Sigmoid colon (tissue), 7 donors: Measurements from ENCODE around the gene BCOR. TPM values are rescaled to one million over a fixed set of nuclear protein-coding genes. Genes with fewer than 3 reads are reported as not detected.

Source experiments
- DNase-seq: peaks from one replicate; pipeline ENCODE4 v3.0.0-alpha.2; 2019
- H3K27ac ChIP-seq, 4 donors: fragments of 200-600 bp; sonication (generic); one replicate each; pipeline ENCODE4 v1.5.1; 2016 to 2019; ENCODE audit warnings: mild to moderate bottlenecking in 1 of 4
- H3K27me3 ChIP-seq, 3 donors: fragments of 200-600 bp; sonication (generic); one replicate each; pipeline ENCODE4 v1.5.1; 2019; ENCODE audit warnings: mild to moderate bottlenecking in 1 of 3
- H3K36me3 ChIP-seq, 4 donors: fragments of 200-600 bp; sonication (generic); one replicate each; pipeline ENCODE4 v1.5.1; 2016 to 2019
- H3K4me1 ChIP-seq, 4 donors: fragments of 200-600 bp; sonication (generic); one replicate each; pipeline ENCODE4 v1.5.1; 2017 to 2019
- H3K4me3 ChIP-seq, 4 donors: fragments of 200-600 bp; sonication (generic); one replicate each; pipeline ENCODE4 v1.5.1; 2017 to 2019; ENCODE audit warnings: mild to moderate bottlenecking in 2 of 4, moderate library complexity in 1 of 4
- H3K9me3 ChIP-seq, 4 donors: fragments of 200-600 bp in 3 of 4; sonication (generic) in 3 of 4; one replicate each; pipeline versions ENCODE4 v1.5.1 to v1.6.1; 2013 to 2019
- EP300 ChIP-seq, 4 donors: sonication (generic); formaldehyde crosslinking; IDR thresholded peaks; one replicate each; pipeline ENCODE4 v1.6.1; 2017; ENCODE audit warnings: antibody characterized with exemption in 4 of 4
- POLR2A ChIP-seq, 2 donors: fragments of 450-650 bp; IDR thresholded peaks; one replicate each; pipeline ENCODE4 v1.6.1; 2016; ENCODE audit warnings: antibody characterized with exemption in 2 of 2, mild to moderate bottlenecking in 2 of 2, moderate library complexity in 2 of 2
- POLR2AphosphoS5 ChIP-seq, 4 donors: sonication (generic); formaldehyde crosslinking; IDR thresholded peaks; one replicate each; pipeline ENCODE4 v1.6.1; 2017; ENCODE audit warnings: antibody characterized with exemption in 4 of 4
- WGBS, 2 donors: extraction: QIAGEN DNeasy Blood & Tissue Kit; methylation state at CpG; one replicate each; pipeline ENCODE4 v1.1.7; 2013; 5-methylcytosine and 5-hydroxymethylcytosine counted together
- intact Hi-C: fragments of 100-400 bp; cut with DNase I; formaldehyde crosslinking; loops from one replicate; pipeline ENCODE4 v1.15.1; 2023
- polyA plus RNA-seq, 3 donors: library from polyadenylated mRNA; stranded (reverse); fragments of 200-250 nt; gene quantifications; one replicate each; pipeline ENCODE4 v1.2.3, GENCODE V29; 2013
- total RNA-seq, 4 donors: library from RNA; depleted of rRNA; stranded (reverse); fragments of >200 nt; gene quantifications; one replicate each; pipeline ENCODE4 v1.1.0, GENCODE V29; 2016
- TF ChIP-seq, protein P1 (sequence below), 4 experiments: fragments of 450-650 bp in 3 of 4; fragments of 200-600 bp in 1 of 4; IDR thresholded peaks; one replicate each; pipeline ENCODE4 v1.5.1; 2016 to 2019; ENCODE audit warnings: antibody characterized with exemption in 4 of 4, mild to moderate bottlenecking in 3 of 4, moderate library complexity in 2 of 4
- donor health status: healthy with polysubstance abuse.
- donor health status: Bipolar disorder and iron deficiency.
- donor health status: healthy.

Gene BCOR
- total and polyA plus RNA-seq, 7 donors, result 3.5 to 31.6 (median 15.8) TPM

- Histone ChIP-seq H3K4me1 (peaks cover 0 to 47% (median 24%) of the 10 kb centered on the region in 4 donors), H3K27me3 (peaks cover 0 to 17% (median 0%) of the 10 kb centered on the region in 3 donors), H3K27ac (peak overlapping the region in 3 of 4 donors; percentile 72 to 78 (median 74)), H3K4me3 (peak overlapping the region; percentile 29 to 58 (median 54)), H3K9me3 (no peaks in the 10 kb centered on the region), H3K36me3 (no peaks in the 10 kb centered on the region)
- intact Hi-C loops, result no loop called here
- TF ChIP-seq EP300 (IDR thresholded peaks at IDR 0.05) (no peak), POLR2AphosphoS5 (IDR thresholded peaks at IDR 0.05) (peak in 1 of 4 donors; percentile 24)
- DNase-seq, result no peak
- 9 to 23% methylated on average over 54 of the region's 54 CpGs for WGBS, 2 donors
Observed at GRCh38 chrX:40145001-40145922, 47.5 kb upstream of the BCOR start.

GRCh38 chrX:40144576-40144975, 46.8 kb upstream of the BCOR start:
- intact Hi-C loops, result no loop called here
- WGBS, 2 donors, result 47 to 60% methylated on average over 9 of the region's 9 CpGs
- Histone ChIP-seq H3K27me3 (peaks cover 0 to 17% (median 0%) of the 10 kb centered on the region in 3 donors), H3K9me3 (no peaks in the 10 kb centered on the region), H3K4me1 (peaks cover 0 to 47% (median 24%) of the 10 kb centered on the region in 4 donors), H3K4me3 (peak overlapping the region in 2 of 4 donors; percentile 58), H3K27ac (peak overlapping the region in 3 of 4 donors; percentile 72 to 78 (median 74)), H3K36me3 (no peaks in the 10 kb centered on the region)
- no peak for TF ChIP-seq POLR2AphosphoS5 (IDR thresholded peaks at IDR 0.05)
- TF ChIP-seq EP300 (IDR thresholded peaks at IDR 0.05), result no peak
- TF ChIP-seq POLR2A (IDR thresholded peaks at IDR 0.05), result no peak
- TF ChIP-seq, protein P1, sequence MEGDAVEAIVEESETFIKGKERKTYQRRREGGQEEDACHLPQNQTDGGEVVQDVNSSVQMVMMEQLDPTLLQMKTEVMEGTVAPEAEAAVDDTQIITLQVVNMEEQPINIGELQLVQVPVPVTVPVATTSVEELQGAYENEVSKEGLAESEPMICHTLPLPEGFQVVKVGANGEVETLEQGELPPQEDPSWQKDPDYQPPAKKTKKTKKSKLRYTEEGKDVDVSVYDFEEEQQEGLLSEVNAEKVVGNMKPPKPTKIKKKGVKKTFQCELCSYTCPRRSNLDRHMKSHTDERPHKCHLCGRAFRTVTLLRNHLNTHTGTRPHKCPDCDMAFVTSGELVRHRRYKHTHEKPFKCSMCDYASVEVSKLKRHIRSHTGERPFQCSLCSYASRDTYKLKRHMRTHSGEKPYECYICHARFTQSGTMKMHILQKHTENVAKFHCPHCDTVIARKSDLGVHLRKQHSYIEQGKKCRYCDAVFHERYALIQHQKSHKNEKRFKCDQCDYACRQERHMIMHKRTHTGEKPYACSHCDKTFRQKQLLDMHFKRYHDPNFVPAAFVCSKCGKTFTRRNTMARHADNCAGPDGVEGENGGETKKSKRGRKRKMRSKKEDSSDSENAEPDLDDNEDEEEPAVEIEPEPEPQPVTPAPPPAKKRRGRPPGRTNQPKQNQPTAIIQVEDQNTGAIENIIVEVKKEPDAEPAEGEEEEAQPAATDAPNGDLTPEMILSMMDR (IDR thresholded peaks at IDR 0.05), result no peak
- DNase-seq, result no peak

- no peaks in the 10 kb centered on the region for H3K9me3 ChIP-seq
- no peaks in the 10 kb centered on the region for H3K36me3 ChIP-seq
- peaks cover 0 to 17% (median 0%) of the 10 kb centered on the region in 3 donors for H3K27me3 ChIP-seq
- H3K4me3 ChIP-seq, result no peak overlapping the region
- WGBS, 2 donors, result 88 to 93% methylated on average over 5 of the region's 5 CpGs
- peak overlapping the region in 1 of 4 donors; percentile 78 for H3K27ac ChIP-seq
- intact Hi-C loops, result no loop called here
- no peak for TF ChIP-seq POLR2A (IDR thresholded peaks at IDR 0.05)
- no peak for TF ChIP-seq POLR2AphosphoS5 (IDR thresholded peaks at IDR 0.05)
- TF ChIP-seq EP300 (IDR thresholded peaks at IDR 0.05), result no peak
- H3K4me1 ChIP-seq, result peaks cover 0 to 47% (median 24%) of the 10 kb centered on the region in 4 donors
- no peak for DNase-seq
Observed at GRCh38 chrX:40143987-40144386, 46.2 kb upstream of the BCOR start.

- peaks cover 0 to 17% (median 0%) of the 10 kb centered on the region in 3 donors for H3K27me3 ChIP-seq
- H3K27ac ChIP-seq, result peak overlapping the region in 2 of 4 donors; percentile 14 to 83
- no peak overlapping the region for H3K4me3 ChIP-seq
- intact Hi-C loops, result no loop called here
- TF ChIP-seq POLR2A (IDR thresholded peaks at IDR 0.05), result no peak
- H3K36me3 ChIP-seq, result no peaks in the 10 kb centered on the region
- no peak for DNase-seq
- no peaks in the 10 kb centered on the region for H3K9me3 ChIP-seq
- WGBS, 2 donors, result 95 to 97% methylated on average over 10 of the region's 10 CpGs
- H3K4me1 ChIP-seq, result peaks cover 0 to 47% (median 24%) of the 10 kb centered on the region in 4 donors
Observed at GRCh38 chrX:40143001-40143400, 45.2 kb upstream of the BCOR start.

DNA sequence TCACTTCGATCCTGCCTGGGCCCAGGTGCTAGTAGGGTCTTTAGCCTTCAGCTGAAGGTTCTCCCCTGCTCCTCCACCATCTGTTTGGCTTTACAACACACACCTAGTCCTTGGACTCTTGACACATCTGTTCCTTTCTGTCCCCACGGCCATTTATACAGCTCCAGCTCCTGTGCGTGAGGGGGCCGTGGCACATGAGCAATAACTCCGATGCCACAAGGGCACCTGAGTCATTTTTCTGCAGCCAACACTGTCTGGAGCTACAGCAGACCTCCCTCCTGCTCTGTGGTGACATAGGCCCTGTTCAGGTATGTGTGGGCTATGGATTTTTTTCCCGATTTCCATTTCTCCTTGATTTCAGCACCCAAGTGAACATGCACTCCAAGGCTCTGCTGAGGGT, 44.7 kb upstream of the BCOR start:
- intact Hi-C loops, result no loop called here
- H3K27ac ChIP-seq, result peak overlapping the region in 3 of 4 donors; percentile 72 to 83 (median 80)
- H3K36me3 ChIP-seq, result no peaks in the 10 kb centered on the region
- 90 to 92% methylated on average over 6 of the region's 6 CpGs for WGBS, 2 donors
- DNase-seq, result no peak
- TF ChIP-seq POLR2A (IDR thresholded peaks at IDR 0.05) (no peak), POLR2AphosphoS5 (IDR thresholded peaks at IDR 0.05) (no peak)
- TF ChIP-seq, protein P1 (IDR thresholded peaks at IDR 0.05), result no peak
- H3K4me3 ChIP-seq, result no peak overlapping the region
- H3K4me1 ChIP-seq, result peaks cover 0 to 47% (median 24%) of the 10 kb centered on the region in 4 donors
- H3K9me3 ChIP-seq, result no peaks in the 10 kb centered on the region
- H3K27me3 ChIP-seq, result peaks cover 0 to 17% (median 0%) of the 10 kb centered on the region in 3 donors
